GM23338 (cell line): ENCODE measurements around the gene PRR18. TPM values are rescaled to one million over a fixed set of nuclear protein-coding genes. Genes with fewer than 3 reads are reported as not detected.

ENCODE experiments used
- ATAC-seq: fragments of 200-7000 bp; cut with Tn5 transposase; 3 replicates; pipeline ENCODE4 v1.9.1; 2020
- DNase-seq: peaks from one replicate; pipeline ENCODE4 v3.0.0-alpha.2; 2015; ENCODE audit warnings: low spot score
- H2AFZ ChIP-seq: fragments of 200-600 bp; sonication (generic); 2 replicates; pipeline ENCODE4 v1.8.0; 2016; ENCODE audit warnings: antibody characterized with exemption, mild to moderate bottlenecking, moderate library complexity
- H3F3A ChIP-seq: fragments of 200-600 bp; sonication (generic); replicated peaks from 2 replicates; pipeline ENCODE4 v1.8.0; 2017; ENCODE audit warnings: antibody characterized with exemption, mixed run types, low read depth
- H3K27ac ChIP-seq: fragments of 200-600 bp; sonication (generic); 2 replicates; pipeline ENCODE4 v1.6.1; 2016; ENCODE audit warnings: low read depth
- H3K27me3 ChIP-seq: fragments of 200-600 bp; sonication (generic); 2 replicates; pipeline ENCODE4 v1.8.0; 2016; ENCODE audit warnings: mild to moderate bottlenecking, mixed run types, moderate library complexity; ENCODE audit not compliant: insufficient read depth
- H3K36me3 ChIP-seq: fragments of 200-600 bp; sonication (generic); 2 replicates; pipeline ENCODE4 v1.8.0; 2016; ENCODE audit warnings: mild to moderate bottlenecking; ENCODE audit not compliant: insufficient read depth
- H3K4me1 ChIP-seq: fragments of 200-600 bp; sonication (generic); 2 replicates; pipeline ENCODE4 v1.8.0; 2016; ENCODE audit warnings: mild to moderate bottlenecking, moderate library complexity; ENCODE audit not compliant: insufficient read depth
- H3K4me2 ChIP-seq: fragments of 200-600 bp; sonication (generic); 2 replicates; pipeline ENCODE4 v1.7.1; 2017; ENCODE audit warnings: mixed run types
- H3K4me3 ChIP-seq: fragments of 200-600 bp; sonication (generic); 2 replicates; pipeline ENCODE4 v1.6.1; 2016; ENCODE audit warnings: mixed run types
- H3K79me2 ChIP-seq: fragments of 200-600 bp; sonication (generic); replicated peaks from 2 replicates; pipeline ENCODE4 v1.8.0; 2017; ENCODE audit warnings: mild to moderate bottlenecking; ENCODE audit not compliant: insufficient read depth
- H3K9me2 ChIP-seq: fragments of 200-600 bp; sonication (generic); 2 replicates; pipeline ENCODE4 v1.8.0; 2017; ENCODE audit not compliant: insufficient read depth
- H4K20me1 ChIP-seq: fragments of 200-600 bp; sonication (generic); replicated peaks from 2 replicates; pipeline ENCODE4 v1.8.0; 2017; ENCODE audit warnings: mild to moderate bottlenecking; ENCODE audit not compliant: insufficient read depth
- H3K27ac Mint-ChIP-seq: 2 replicates; pipeline ENCODE4 v1.8.0; 2020; ENCODE audit warnings: inconsistent platforms, mild to moderate bottlenecking, moderate library complexity, mixed read lengths
- H3K27me3 Mint-ChIP-seq: 3 replicates; pipeline ENCODE4 v1.8.0; 2022; ENCODE audit warnings: low read depth, mild to moderate bottlenecking, moderate library complexity, mixed read lengths, inconsistent platforms; ENCODE audit not compliant: insufficient read depth, poor library complexity
- H3K36me3 Mint-ChIP-seq: 3 replicates; pipeline ENCODE4 v1.8.0; 2021; ENCODE audit warnings: low read depth, mild to moderate bottlenecking, inconsistent platforms, moderate library complexity, mixed read lengths
- H3K4me1 Mint-ChIP-seq: 3 replicates; pipeline ENCODE4 v1.8.0; 2020; ENCODE audit warnings: mild to moderate bottlenecking, inconsistent platforms, mixed read lengths
- H3K4me3 Mint-ChIP-seq: 3 replicates; pipeline ENCODE4 v1.8.0; 2021; ENCODE audit warnings: moderate library complexity, mild to moderate bottlenecking, inconsistent platforms, mixed read lengths
- H3K9me3 Mint-ChIP-seq: 3 replicates; pipeline ENCODE4 v1.8.0; 2020; ENCODE audit warnings: moderate library complexity, mild to moderate bottlenecking, inconsistent platforms, mixed read lengths
- CREB1 ChIP-seq: fragments of 250-450 bp; sonication (Bioruptor Pico); IDR thresholded peaks from 2 replicates; pipeline ENCODE4 v1.5.0; 2020; ENCODE audit warnings: low read depth, mild to moderate bottlenecking, moderate library complexity
- EZH2phosphoT487 ChIP-seq: fragments of 200-600 bp; sonication (generic); IDR thresholded peaks from one replicate; pipeline ENCODE4 v1.8.1; 2018; ENCODE audit warnings: antibody characterized with exemption; ENCODE audit not compliant: unreplicated experiment
- JUNB ChIP-seq: IDR thresholded peaks from one replicate; pipeline ENCODE4 v1.6.1; 2016; ENCODE audit warnings: antibody characterized with exemption; ENCODE audit not compliant: unreplicated experiment
- NANOG ChIP-seq: IDR thresholded peaks from 2 replicates; pipeline ENCODE4 v1.6.1; 2016; ENCODE audit warnings: antibody characterized with exemption, borderline replicate concordance
- REST ChIP-seq: IDR thresholded peaks from one replicate; pipeline ENCODE4 v1.6.1; 2018; ENCODE audit warnings: antibody characterized with exemption; ENCODE audit not compliant: unreplicated experiment
- STAT1 ChIP-seq: IDR thresholded peaks from one replicate; pipeline ENCODE4 v1.6.1; 2016; ENCODE audit warnings: antibody characterized with exemption; ENCODE audit not compliant: unreplicated experiment
- ZNF114 ChIP-seq: fragments of 250-450 bp; sonication (Bioruptor Pico); IDR thresholded peaks from 2 replicates; pipeline ENCODE4 v1.5.0; 2020; ENCODE audit warnings: mild to moderate bottlenecking, moderate library complexity
- ZNF331 ChIP-seq: fragments of 250-450 bp; sonication (Bioruptor Pico); IDR thresholded peaks from 2 replicates; pipeline ENCODE4 v1.5.0; 2020; ENCODE audit warnings: low read depth, mild to moderate bottlenecking, moderate library complexity
- polyA plus RNA-seq: library from polyadenylated mRNA; unstranded; fragments of >200 nt; fragmentation: Nextera tagmentation; extraction: Ambion mirVana; gene quantifications from 2 replicates; pipeline ENCODE4 v1.2.1, GENCODE V29; 2016
- total RNA-seq: library from RNA; depleted of rRNA; stranded (reverse); fragments of >200 nt; shearing (Covaris generic); gene quantifications from 2 replicates; pipeline ENCODE4 v1.2.3, GENCODE V29; 2014
- TF ChIP-seq, protein P1 (sequence below): IDR thresholded peaks from 2 replicates; pipeline ENCODE4 v1.6.1; 2016; ENCODE audit warnings: antibody characterized with exemption
- TF ChIP-seq, protein P2 (sequence below): fragments of 250-450 bp; sonication (Bioruptor Pico); IDR thresholded peaks from 2 replicates; pipeline ENCODE4 v1.5.0; 2020; ENCODE audit warnings: mild to moderate bottlenecking, moderate library complexity

PRR18 gene
- total and polyA plus RNA-seq, 2 experiments from 2014 or later = 0.24 TPM; not detected in 1

DNA sequence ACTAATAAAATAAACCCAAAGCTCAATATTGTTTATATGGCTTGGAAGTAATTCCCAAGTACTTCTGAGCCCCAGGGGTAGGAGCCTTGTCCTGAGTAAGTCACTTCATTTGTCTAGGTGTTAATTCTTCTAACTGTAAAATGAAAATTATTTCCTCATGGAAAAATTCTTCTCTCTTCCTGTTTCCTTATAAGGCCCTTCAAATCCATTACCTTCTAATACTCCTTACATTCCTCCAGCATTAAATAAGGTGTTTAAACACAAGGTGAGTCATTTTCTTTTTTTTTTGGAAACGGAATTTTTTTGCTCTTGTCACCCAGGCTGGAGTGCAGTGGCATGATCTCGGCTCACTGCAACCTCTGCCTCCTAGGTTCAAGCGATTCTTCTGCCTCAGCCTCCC lies 41.9 kb downstream of the PRR18 start:
- peaks cover 34% of the 10 kb centered on the region for H3K27me3 ChIP-seq
- no peaks in the 10 kb centered on the region for H3K79me2 ChIP-seq
- H2AFZ ChIP-seq = no peak overlapping the region
- ATAC-seq (no peak), DNase-seq (no peak)
- H3K4me1 Mint-ChIP-seq = peaks cover 19% of the 10 kb centered on the region
- H3K36me3 Mint-ChIP-seq = no peaks in the 10 kb centered on the region
- H3K27me3 Mint-ChIP-seq = peaks cover 40% of the 10 kb centered on the region
- H3K4me3 Mint-ChIP-seq = no peak overlapping the region
- H3F3A ChIP-seq = no peaks in the 10 kb centered on the region
- no peaks in the 10 kb centered on the region for H3K36me3 ChIP-seq
- no peak overlapping the region for H3K27ac ChIP-seq
- H3K9me2 ChIP-seq = no peaks in the 10 kb centered on the region
- H3K9me3 Mint-ChIP-seq = no peaks in the 10 kb centered on the region
- H3K27ac Mint-ChIP-seq = no peak overlapping the region
- H3K4me3 ChIP-seq = no peak overlapping the region
- H3K4me1 ChIP-seq = peaks cover 15% of the 10 kb centered on the region
- TF ChIP-seq CREB1 (CRISPR knock-in tag) (no peak), ZNF331 (no peak), REST (no peak), ZNF114 (CRISPR knock-in tag) (no peak), NANOG (no peak), STAT1 (no peak), EZH2phosphoT487 (no peak), JUNB (no peak)
- TF ChIP-seq, protein P1, sequence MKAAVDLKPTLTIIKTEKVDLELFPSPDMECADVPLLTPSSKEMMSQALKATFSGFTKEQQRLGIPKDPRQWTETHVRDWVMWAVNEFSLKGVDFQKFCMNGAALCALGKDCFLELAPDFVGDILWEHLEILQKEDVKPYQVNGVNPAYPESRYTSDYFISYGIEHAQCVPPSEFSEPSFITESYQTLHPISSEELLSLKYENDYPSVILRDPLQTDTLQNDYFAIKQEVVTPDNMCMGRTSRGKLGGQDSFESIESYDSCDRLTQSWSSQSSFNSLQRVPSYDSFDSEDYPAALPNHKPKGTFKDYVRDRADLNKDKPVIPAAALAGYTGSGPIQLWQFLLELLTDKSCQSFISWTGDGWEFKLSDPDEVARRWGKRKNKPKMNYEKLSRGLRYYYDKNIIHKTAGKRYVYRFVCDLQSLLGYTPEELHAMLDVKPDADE = no peak
- TF ChIP-seq, protein P2, sequence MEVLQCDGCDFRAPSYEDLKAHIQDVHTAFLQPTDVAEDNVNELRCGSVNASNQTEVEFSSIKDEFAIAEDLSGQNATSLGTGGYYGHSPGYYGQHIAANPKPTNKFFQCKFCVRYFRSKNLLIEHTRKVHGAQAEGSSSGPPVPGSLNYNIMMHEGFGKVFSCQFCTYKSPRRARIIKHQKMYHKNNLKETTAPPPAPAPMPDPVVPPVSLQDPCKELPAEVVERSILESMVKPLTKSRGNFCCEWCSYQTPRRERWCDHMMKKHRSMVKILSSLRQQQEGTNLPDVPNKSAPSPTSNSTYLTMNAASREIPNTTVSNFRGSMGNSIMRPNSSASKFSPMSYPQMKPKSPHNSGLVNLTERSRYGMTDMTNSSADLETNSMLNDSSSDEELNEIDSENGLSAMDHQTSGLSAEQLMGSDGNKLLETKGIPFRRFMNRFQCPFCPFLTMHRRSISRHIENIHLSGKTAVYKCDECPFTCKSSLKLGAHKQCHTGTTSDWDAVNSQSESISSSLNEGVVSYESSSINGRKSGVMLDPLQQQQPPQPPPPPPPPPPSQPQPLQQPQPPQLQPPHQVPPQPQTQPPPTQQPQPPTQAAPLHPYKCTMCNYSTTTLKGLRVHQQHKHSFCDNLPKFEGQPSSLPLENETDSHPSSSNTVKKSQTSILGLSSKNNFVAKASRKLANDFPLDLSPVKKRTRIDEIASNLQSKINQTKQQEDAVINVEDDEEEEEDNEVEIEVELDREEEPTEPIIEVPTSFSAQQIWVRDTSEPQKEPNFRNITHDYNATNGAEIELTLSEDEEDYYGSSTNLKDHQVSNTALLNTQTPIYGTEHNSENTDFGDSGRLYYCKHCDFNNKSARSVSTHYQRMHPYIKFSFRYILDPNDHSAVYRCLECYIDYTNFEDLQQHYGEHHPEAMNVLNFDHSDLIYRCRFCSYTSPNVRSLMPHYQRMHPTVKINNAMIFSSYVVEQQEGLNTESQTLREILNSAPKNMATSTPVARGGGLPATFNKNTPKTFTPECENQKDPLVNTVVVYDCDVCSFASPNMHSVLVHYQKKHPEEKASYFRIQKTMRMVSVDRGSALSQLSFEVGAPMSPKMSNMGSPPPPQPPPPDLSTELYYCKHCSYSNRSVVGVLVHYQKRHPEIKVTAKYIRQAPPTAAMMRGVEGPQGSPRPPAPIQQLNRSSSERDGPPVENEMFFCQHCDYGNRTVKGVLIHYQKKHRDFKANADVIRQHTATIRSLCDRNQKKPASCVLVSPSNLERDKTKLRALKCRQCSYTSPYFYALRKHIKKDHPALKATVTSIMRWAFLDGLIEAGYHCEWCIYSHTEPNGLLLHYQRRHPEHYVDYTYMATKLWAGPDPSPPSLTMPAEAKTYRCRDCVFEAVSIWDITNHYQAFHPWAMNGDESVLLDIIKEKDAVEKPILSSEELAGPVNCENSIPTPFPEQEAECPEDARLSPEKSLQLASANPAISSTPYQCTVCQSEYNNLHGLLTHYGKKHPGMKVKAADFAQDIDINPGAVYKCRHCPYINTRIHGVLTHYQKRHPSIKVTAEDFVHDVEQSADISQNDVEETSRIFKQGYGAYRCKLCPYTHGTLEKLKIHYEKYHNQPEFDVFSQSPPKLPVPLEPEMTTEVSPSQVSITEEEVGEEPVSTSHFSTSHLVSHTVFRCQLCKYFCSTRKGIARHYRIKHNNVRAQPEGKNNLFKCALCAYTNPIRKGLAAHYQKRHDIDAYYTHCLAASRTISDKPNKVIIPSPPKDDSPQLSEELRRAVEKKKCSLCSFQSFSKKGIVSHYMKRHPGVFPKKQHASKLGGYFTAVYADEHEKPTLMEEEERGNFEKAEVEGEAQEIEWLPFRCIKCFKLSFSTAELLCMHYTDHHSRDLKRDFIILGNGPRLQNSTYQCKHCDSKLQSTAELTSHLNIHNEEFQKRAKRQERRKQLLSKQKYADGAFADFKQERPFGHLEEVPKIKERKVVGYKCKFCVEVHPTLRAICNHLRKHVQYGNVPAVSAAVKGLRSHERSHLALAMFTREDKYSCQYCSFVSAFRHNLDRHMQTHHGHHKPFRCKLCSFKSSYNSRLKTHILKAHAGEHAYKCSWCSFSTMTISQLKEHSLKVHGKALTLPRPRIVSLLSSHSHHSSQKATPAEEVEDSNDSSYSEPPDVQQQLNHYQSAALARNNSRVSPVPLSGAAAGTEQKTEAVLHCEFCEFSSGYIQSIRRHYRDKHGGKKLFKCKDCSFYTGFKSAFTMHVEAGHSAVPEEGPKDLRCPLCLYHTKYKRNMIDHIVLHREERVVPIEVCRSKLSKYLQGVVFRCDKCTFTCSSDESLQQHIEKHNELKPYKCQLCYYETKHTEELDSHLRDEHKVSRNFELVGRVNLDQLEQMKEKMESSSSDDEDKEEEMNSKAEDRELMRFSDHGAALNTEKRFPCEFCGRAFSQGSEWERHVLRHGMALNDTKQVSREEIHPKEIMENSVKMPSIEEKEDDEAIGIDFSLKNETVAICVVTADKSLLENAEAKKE (CRISPR knock-in tag) = no peak
- no peak overlapping the region for H3K4me2 ChIP-seq
- H4K20me1 ChIP-seq = no peaks in the 10 kb centered on the region
